Body of pancreas (tissue), 4 donors: Measurements from ENCODE around the gene MSH4.
"Not testable (repeated sequence)": the region's sequence is repeated elsewhere in the genome, so short reads cannot be mapped to it uniquely, and the experiment has no call there.

Source experiments
- CTCF ChIP-seq, 7 experiments: fragments of 450-650 bp in 4 of 7; fragments of 200-600 bp in 3 of 7; sonication (generic) in 3 of 7; IDR thresholded peaks; one replicate each; pipeline ENCODE4 v1.5.1; 2016 to 2019; ENCODE audit warnings: antibody characterized with exemption in 7 of 7
- POLR2A ChIP-seq, 3 donors: fragments of 450-650 bp; IDR thresholded peaks; one replicate each; pipeline ENCODE4 v1.6.1; 2016; ENCODE audit warnings: antibody characterized with exemption in 3 of 3, mild to moderate bottlenecking in 2 of 3

GRCh38 chr1:75943037-75943436 lies 146.4 kb downstream of the MSH4 start:
- TF ChIP-seq CTCF, POLR2A (IDR thresholded peaks at IDR 0.05): not testable (repeated sequence)
